SK-N-SH (cell line): Measurements from ENCODE around the gene PDGFA. TPM values are rescaled to one million over a fixed set of nuclear protein-coding genes. Genes with fewer than 3 reads are reported as not detected.

ENCODE experiments used
- CTCF ChIA-PET: fragments of 300-600, 350-600 bp; formaldehyde crosslinking; extraction: SDS; loops from one replicate; lab custom pipeline; 2021; lab: Yijun Ruan, JAX
- POLR2A ChIA-PET: fragments of 350-600 bp; sonication (Branson Sonifier 250); formaldehyde crosslinking; extraction: SDS; loops from one replicate; lab custom pipeline; 2020; ENCODE audit warnings: antibody characterized with exemption, inconsistent platforms; lab: Yijun Ruan, JAX
- DNase-seq: peaks from one replicate; pipeline ENCODE4 v3.0.0; 2012
- H2AFZ ChIP-seq: fragments of 200-600 bp; sonication (generic); 2 replicates; pipeline ENCODE4 v1.8.1; 2016; ENCODE audit warnings: antibody characterized with exemption, mild to moderate bottlenecking, low read depth
- H3F3A ChIP-seq: fragments of 200-600 bp; sonication (generic); replicated peaks from 2 replicates; pipeline ENCODE3; 2016; ENCODE audit warnings: antibody characterized with exemption, mild to moderate bottlenecking; ENCODE audit not compliant: insufficient read depth
- H3K27ac ChIP-seq, 2 experiments: fragments of 200-500 bp in 1 of 2; fragments of 200-600 bp in 1 of 2; sonication (Bioruptor generic) in 1 of 2; sonication (generic), shearing (Covaris generic) in 1 of 2; 2 replicates each; pipeline versions ENCODE4 v1.5.1 to v1.6.1; 2014 to 2016; ENCODE audit warnings: low read depth in 2 of 2, inconsistent platforms in 1 of 2, low read length in 1 of 2, mild to moderate bottlenecking in 1 of 2, mixed read lengths in 1 of 2
- H3K27me3 ChIP-seq: fragments of 200-600 bp; sonication (generic), shearing (Covaris generic); 2 replicates; pipeline ENCODE4 v1.6.1; 2016; ENCODE audit warnings: mixed run types; ENCODE audit not compliant: insufficient read depth
- H3K36me3 ChIP-seq, 2 experiments: fragments of 200-500 bp in 1 of 2; fragments of 200-600 bp in 1 of 2; sonication (Bioruptor generic) in 1 of 2; sonication (generic) in 1 of 2; replicated peaks in 1 of 2; 2 replicates each; pipeline versions ENCODE3 to v1.5.1; 2014 to 2016; ENCODE audit warnings: low read length in 1 of 2, mild to moderate bottlenecking in 1 of 2; ENCODE audit not compliant: insufficient read depth in 2 of 2, control insufficient read depth in 1 of 2
- H3K4me1 ChIP-seq, 2 experiments: fragments of 200-500 bp in 1 of 2; fragments of 200-600 bp in 1 of 2; sonication (Bioruptor generic) in 1 of 2; sonication (generic), shearing (Covaris generic) in 1 of 2; 2 replicates each; pipeline versions ENCODE4 v1.5.1 to v1.6.1; 2014 to 2016; ENCODE audit warnings: low read depth in 1 of 2, low read length in 1 of 2, mixed run types in 1 of 2; ENCODE audit not compliant: insufficient read depth in 2 of 2, control insufficient read depth in 1 of 2
- H3K4me2 ChIP-seq: fragments of 200-600 bp; sonication (generic), shearing (Covaris generic); 2 replicates; pipeline ENCODE4 v1.6.1; 2017; ENCODE audit warnings: mixed run types
- H3K4me3 ChIP-seq, 2 experiments: fragments of 200-500 bp in 1 of 2; fragments of 200-600 bp in 1 of 2; sonication (Bioruptor generic) in 1 of 2; sonication (generic), shearing (Covaris generic) in 1 of 2; 2 replicates each; pipeline versions ENCODE4 v1.5.1 to v1.8.1; 2014 to 2016; ENCODE audit warnings: low read depth in 2 of 2, inconsistent platforms in 1 of 2, low read length in 1 of 2, mild to moderate bottlenecking in 1 of 2, mixed read lengths in 1 of 2, moderate library complexity in 1 of 2
- H3K79me2 ChIP-seq: fragments of 200-600 bp; sonication (generic); 2 replicates; pipeline ENCODE4 v1.8.1; 2017; ENCODE audit warnings: mild to moderate bottlenecking; ENCODE audit not compliant: insufficient read depth
- H3K9ac ChIP-seq: fragments of 200-600 bp; sonication (generic); 2 replicates; pipeline ENCODE4 v1.6.1; 2017; ENCODE audit warnings: mixed run types
- H3K9me2 ChIP-seq: fragments of 200-600 bp; sonication (generic); 2 replicates; pipeline ENCODE4 v1.6.1; 2017; ENCODE audit warnings: mixed run types
- H3K9me3 ChIP-seq: fragments of 200-600 bp; sonication (generic); 2 replicates; pipeline ENCODE4 v1.6.1; 2017; ENCODE audit warnings: mixed run types, mild to moderate bottlenecking, moderate library complexity
- H4K20me1 ChIP-seq: fragments of 200-600 bp; sonication (generic); 2 replicates; pipeline ENCODE4 v1.6.1; 2017; ENCODE audit warnings: mild to moderate bottlenecking, mixed run types; ENCODE audit not compliant: insufficient read depth
- FOSL2 ChIP-seq: IDR thresholded peaks from 2 replicates; pipeline ENCODE4 v1.4.0; 2012; ENCODE audit warnings: low read depth, mild to moderate bottlenecking, moderate library complexity, borderline replicate concordance
- FOXM1 ChIP-seq: IDR thresholded peaks from 2 replicates; pipeline ENCODE4 v1.4.0; 2012; ENCODE audit warnings: low read depth, mild to moderate bottlenecking
- GABPA ChIP-seq: IDR thresholded peaks from 2 replicates; pipeline ENCODE4 v1.4.0; 2012; ENCODE audit warnings: low read depth, mild to moderate bottlenecking
- MEF2A ChIP-seq: IDR thresholded peaks from 2 replicates; pipeline ENCODE4 v1.4.0; 2012; ENCODE audit warnings: low read depth, borderline replicate concordance
- MXI1 ChIP-seq: IDR thresholded peaks from 2 replicates; pipeline ENCODE4 v1.6.1; 2012; ENCODE audit warnings: mild to moderate bottlenecking, low read depth, low read length, improper control_type of control experiment
- NFIC ChIP-seq: IDR thresholded peaks from 2 replicates; pipeline ENCODE4 v1.4.0; 2012; ENCODE audit warnings: borderline replicate concordance
- RFX5 ChIP-seq: IDR thresholded peaks from 2 replicates; pipeline ENCODE4 v1.6.1; 2012; ENCODE audit warnings: mild to moderate bottlenecking, improper control_type of control experiment, low read length
- SIN3A ChIP-seq: IDR thresholded peaks from 2 replicates; pipeline ENCODE4 v1.6.1; 2012; ENCODE audit warnings: low read depth, mild to moderate bottlenecking, low read length, moderate library complexity, borderline replicate concordance
- SMC3 ChIP-seq: IDR thresholded peaks from 2 replicates; pipeline ENCODE4 v1.6.1; 2012; ENCODE audit warnings: low read depth, low read length, improper control_type of control experiment
- WGBS: methylation state at CpG from one replicate; pipeline ENCODE4 v1.1.6; 2017; ENCODE audit warnings: low lambda C conversion rate; 5-methylcytosine and 5-hydroxymethylcytosine counted together
- polyA plus RNA-seq, 3 experiments: library from polyadenylated mRNA; depleted of rRNA; stranded (reverse); fragments of >200 nt; gene quantifications; 2 replicates each; pipeline ENCODE4 v1.2.3, GENCODE V29; 2012
- TF ChIP-seq, protein P1 (sequence below): IDR thresholded peaks from 2 replicates; pipeline ENCODE4; 2012
- TF ChIP-seq, protein P2 (sequence below): fragments of 150-350 bp; IDR thresholded peaks from 2 replicates; pipeline ENCODE4 v1.6.1; 2016; ENCODE audit warnings: mild to moderate bottlenecking, low read depth, low read length
- TF ChIP-seq, protein P3 (sequence below): fragments of 200-600 bp; sonication (generic); IDR thresholded peaks from 2 replicates; pipeline ENCODE4 v1.6.1; 2017; ENCODE audit warnings: antibody characterized with exemption, mild to moderate bottlenecking, moderate library complexity
- TF ChIP-seq, protein P4 (sequence below): fragments of 150-350 bp; IDR thresholded peaks from 2 replicates; pipeline ENCODE4 v1.6.1; 2017; ENCODE audit warnings: antibody characterized with exemption, low read length, low read depth, borderline replicate concordance
- TF ChIP-seq, protein P5 (sequence below): IDR thresholded peaks from 2 replicates; pipeline ENCODE4 v1.4.0; 2012; ENCODE audit warnings: low read depth, borderline replicate concordance
- TF ChIP-seq, protein P6 (sequence below): IDR thresholded peaks from 2 replicates; pipeline ENCODE4 v1.4.0; 2012; ENCODE audit warnings: low read depth
- TF ChIP-seq, protein P7 (sequence below): IDR thresholded peaks from 2 replicates; pipeline ENCODE4 v1.6.1; 2012; ENCODE audit warnings: mild to moderate bottlenecking, low read depth, low read length, moderate library complexity

Gene PDGFA
- polyA plus RNA-seq, 1 of the 3 experiments (the other 2 are of a cell fraction), result 18.9 TPM

DNA sequence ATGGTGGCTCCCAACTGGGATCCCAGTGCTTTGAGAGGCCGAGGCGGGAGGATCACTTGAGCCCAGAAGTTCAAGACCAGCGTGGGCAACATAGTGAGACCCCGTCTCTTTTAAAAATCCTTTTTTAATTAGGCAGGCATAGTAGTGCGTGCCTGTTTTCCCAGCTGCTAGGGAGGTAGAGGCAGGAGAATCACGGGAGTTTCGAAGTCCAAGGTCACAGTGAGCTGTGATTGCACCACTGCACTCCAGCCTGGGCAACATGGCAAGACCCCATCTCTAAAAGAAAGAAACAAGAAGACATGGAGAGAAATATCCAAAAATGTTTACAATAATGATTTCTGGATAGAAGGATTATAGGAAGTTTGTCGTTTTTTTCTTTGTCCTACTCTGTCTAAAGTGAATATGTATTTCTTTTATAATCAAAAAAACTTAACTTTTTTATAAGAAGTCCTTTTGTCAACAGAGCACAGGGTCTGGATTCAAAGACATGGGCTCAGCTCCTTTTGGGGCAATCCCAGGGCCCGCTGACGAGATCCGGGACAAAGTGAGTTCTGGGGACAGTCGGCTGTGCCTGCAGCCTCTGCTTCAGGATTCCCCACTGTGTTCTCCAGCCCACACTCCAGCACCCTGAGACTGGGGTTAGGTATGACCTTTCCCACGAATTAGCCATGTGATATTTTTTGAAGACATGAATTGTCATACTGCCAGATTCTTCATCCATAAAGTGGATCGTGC is 45.6 kb downstream of the PDGFA start:
- H3K4me3 ChIP-seq, result no peak overlapping the region
- no peaks in the 10 kb centered on the region for H3K9me2 ChIP-seq
- 69% methylated on average over 14 of the region's 14 CpGs for WGBS
- DNase-seq, result no peak
- H3F3A ChIP-seq, result peaks cover 5% of the 10 kb centered on the region
- no peak for TF ChIP-seq SIN3A
- TF ChIP-seq GABPA, result no peak
- TF ChIP-seq MXI1, result no peak
- no peak for TF ChIP-seq SMC3
- no peak for TF ChIP-seq MEF2A
- TF ChIP-seq, protein P1, sequence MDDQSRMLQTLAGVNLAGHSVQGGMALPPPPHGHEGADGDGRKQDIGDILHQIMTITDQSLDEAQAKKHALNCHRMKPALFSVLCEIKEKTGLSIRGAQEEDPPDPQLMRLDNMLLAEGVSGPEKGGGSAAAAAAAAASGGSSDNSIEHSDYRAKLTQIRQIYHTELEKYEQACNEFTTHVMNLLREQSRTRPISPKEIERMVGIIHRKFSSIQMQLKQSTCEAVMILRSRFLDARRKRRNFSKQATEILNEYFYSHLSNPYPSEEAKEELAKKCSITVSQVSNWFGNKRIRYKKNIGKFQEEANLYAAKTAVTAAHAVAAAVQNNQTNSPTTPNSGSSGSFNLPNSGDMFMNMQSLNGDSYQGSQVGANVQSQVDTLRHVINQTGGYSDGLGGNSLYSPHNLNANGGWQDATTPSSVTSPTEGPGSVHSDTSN, result no peak
- TF ChIP-seq, protein P2, sequence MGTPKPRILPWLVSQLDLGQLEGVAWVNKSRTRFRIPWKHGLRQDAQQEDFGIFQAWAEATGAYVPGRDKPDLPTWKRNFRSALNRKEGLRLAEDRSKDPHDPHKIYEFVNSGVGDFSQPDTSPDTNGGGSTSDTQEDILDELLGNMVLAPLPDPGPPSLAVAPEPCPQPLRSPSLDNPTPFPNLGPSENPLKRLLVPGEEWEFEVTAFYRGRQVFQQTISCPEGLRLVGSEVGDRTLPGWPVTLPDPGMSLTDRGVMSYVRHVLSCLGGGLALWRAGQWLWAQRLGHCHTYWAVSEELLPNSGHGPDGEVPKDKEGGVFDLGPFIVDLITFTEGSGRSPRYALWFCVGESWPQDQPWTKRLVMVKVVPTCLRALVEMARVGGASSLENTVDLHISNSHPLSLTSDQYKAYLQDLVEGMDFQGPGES, result no peak
- TF ChIP-seq NFIC, result no peak
- TF ChIP-seq FOSL2, result no peak
- TF ChIP-seq, protein P3, sequence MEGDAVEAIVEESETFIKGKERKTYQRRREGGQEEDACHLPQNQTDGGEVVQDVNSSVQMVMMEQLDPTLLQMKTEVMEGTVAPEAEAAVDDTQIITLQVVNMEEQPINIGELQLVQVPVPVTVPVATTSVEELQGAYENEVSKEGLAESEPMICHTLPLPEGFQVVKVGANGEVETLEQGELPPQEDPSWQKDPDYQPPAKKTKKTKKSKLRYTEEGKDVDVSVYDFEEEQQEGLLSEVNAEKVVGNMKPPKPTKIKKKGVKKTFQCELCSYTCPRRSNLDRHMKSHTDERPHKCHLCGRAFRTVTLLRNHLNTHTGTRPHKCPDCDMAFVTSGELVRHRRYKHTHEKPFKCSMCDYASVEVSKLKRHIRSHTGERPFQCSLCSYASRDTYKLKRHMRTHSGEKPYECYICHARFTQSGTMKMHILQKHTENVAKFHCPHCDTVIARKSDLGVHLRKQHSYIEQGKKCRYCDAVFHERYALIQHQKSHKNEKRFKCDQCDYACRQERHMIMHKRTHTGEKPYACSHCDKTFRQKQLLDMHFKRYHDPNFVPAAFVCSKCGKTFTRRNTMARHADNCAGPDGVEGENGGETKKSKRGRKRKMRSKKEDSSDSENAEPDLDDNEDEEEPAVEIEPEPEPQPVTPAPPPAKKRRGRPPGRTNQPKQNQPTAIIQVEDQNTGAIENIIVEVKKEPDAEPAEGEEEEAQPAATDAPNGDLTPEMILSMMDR, result no peak
- TF ChIP-seq, protein P4, sequence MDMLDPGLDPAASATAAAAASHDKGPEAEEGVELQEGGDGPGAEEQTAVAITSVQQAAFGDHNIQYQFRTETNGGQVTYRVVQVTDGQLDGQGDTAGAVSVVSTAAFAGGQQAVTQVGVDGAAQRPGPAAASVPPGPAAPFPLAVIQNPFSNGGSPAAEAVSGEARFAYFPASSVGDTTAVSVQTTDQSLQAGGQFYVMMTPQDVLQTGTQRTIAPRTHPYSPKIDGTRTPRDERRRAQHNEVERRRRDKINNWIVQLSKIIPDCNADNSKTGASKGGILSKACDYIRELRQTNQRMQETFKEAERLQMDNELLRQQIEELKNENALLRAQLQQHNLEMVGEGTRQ, result no peak
- TF ChIP-seq, protein P5, sequence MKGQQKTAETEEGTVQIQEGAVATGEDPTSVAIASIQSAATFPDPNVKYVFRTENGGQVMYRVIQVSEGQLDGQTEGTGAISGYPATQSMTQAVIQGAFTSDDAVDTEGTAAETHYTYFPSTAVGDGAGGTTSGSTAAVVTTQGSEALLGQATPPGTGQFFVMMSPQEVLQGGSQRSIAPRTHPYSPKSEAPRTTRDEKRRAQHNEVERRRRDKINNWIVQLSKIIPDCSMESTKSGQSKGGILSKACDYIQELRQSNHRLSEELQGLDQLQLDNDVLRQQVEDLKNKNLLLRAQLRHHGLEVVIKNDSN, result no peak
- TF ChIP-seq, protein P6, sequence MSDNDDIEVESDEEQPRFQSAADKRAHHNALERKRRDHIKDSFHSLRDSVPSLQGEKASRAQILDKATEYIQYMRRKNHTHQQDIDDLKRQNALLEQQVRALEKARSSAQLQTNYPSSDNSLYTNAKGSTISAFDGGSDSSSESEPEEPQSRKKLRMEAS, result no peak
- TF ChIP-seq, protein P7, sequence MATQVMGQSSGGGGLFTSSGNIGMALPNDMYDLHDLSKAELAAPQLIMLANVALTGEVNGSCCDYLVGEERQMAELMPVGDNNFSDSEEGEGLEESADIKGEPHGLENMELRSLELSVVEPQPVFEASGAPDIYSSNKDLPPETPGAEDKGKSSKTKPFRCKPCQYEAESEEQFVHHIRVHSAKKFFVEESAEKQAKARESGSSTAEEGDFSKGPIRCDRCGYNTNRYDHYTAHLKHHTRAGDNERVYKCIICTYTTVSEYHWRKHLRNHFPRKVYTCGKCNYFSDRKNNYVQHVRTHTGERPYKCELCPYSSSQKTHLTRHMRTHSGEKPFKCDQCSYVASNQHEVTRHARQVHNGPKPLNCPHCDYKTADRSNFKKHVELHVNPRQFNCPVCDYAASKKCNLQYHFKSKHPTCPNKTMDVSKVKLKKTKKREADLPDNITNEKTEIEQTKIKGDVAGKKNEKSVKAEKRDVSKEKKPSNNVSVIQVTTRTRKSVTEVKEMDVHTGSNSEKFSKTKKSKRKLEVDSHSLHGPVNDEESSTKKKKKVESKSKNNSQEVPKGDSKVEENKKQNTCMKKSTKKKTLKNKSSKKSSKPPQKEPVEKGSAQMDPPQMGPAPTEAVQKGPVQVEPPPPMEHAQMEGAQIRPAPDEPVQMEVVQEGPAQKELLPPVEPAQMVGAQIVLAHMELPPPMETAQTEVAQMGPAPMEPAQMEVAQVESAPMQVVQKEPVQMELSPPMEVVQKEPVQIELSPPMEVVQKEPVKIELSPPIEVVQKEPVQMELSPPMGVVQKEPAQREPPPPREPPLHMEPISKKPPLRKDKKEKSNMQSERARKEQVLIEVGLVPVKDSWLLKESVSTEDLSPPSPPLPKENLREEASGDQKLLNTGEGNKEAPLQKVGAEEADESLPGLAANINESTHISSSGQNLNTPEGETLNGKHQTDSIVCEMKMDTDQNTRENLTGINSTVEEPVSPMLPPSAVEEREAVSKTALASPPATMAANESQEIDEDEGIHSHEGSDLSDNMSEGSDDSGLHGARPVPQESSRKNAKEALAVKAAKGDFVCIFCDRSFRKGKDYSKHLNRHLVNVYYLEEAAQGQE, result no peak
- TF ChIP-seq FOXM1, result no peak
- no peak for TF ChIP-seq RFX5
- no peaks in the 10 kb centered on the region for H3K27me3 ChIP-seq
- no peak overlapping the region for H3K9ac ChIP-seq
- POLR2A ChIA-PET, result no interaction called here
- no peak overlapping the region for H3K4me2 ChIP-seq
- no peaks in the 10 kb centered on the region for H3K79me2 ChIP-seq
- no peak overlapping the region for H3K27ac ChIP-seq
- CTCF ChIA-PET, result no interaction called here
- H3K4me1 ChIP-seq, result peaks cover 4 to 10% of the 10 kb centered on the region in 2 experiments; a peak in 2 of 4 replicates
- H2AFZ ChIP-seq, result no peak overlapping the region
- no peaks in the 10 kb centered on the region for H4K20me1 ChIP-seq
- no peaks in the 10 kb centered on the region for H3K36me3 ChIP-seq
- H3K9me3 ChIP-seq, result 0 out of 2 replicates have a peak, but pooled peaks cover 4% of the 10 kb centered on the region
